GM19025 (cell line): ENCODE measurements around the gene CPSF6.
"Not testable (repeated sequence)": the region's sequence is repeated elsewhere in the genome, so short reads cannot be mapped to it uniquely, and the experiment has no call there.

Experiments
- ATAC-seq: cut with Tn5 transposase; IDR thresholded peaks from one replicate; pipeline ENCODE4 v1.9.1; 2021; ENCODE audit warnings: mild to moderate bottlenecking, low read depth, moderate library complexity; ENCODE audit not compliant: unreplicated experiment

CPSF6 gene

GRCh38 chr12:69239352-69239921 is at the start of gene CPSF6:
Gene CPSF6, plus strand, starts transcription at chr12:69239569. Its CDS starts 78 bp downstream, at chr12:69239647.
- peak; percentile 92 for ATAC-seq

GRCh38 chr12:69196302-69197288 is 42.8 kb upstream of the CPSF6 start:
- no peak for ATAC-seq

- ATAC-seq: not testable (repeated sequence)
These were observed 39.4 kb upstream of the CPSF6 start for GRCh38 chr12:69199976-69200375.

GRCh38 chr12:69204191-69204590 is 35.2 kb upstream of the CPSF6 start:
- ATAC-seq: no peak

GRCh38 chr12:69210661-69211060 is 28.7 kb upstream of the CPSF6 start:
- ATAC-seq: no peak

- no peak for ATAC-seq
These were observed 28.2 kb upstream of the CPSF6 start for GRCh38 chr12:69211160-69211559.

- ATAC-seq: no peak
These were observed 25.2 kb upstream of the CPSF6 start for GRCh38 chr12:69214169-69214568.

- ATAC-seq: no peak
These were observed 14.0 kb upstream of the CPSF6 start for GRCh38 chr12:69225251-69225910.

- ATAC-seq: no peak
These were observed 7.9 kb upstream of the CPSF6 start for GRCh38 chr12:69231479-69231878.

GRCh38 chr12:69238589-69239351 is 599 bp upstream of the CPSF6 start:
- peak; percentile 1 for ATAC-seq

- ATAC-seq: peak; percentile 36
These were observed 707 bp downstream of the CPSF6 start for GRCh38 chr12:69239922-69240630.

- ATAC-seq: no peak
These were observed 1.2 kb downstream of the CPSF6 start for GRCh38 chr12:69240631-69240995.

- ATAC-seq: no peak
These were observed 2.2 kb downstream of the CPSF6 start for GRCh38 chr12:69241438-69242092.

GRCh38 chr12:69243099-69244084 is 4.0 kb downstream of the CPSF6 start:
- ATAC-seq: no peak

GRCh38 chr12:69247268-69248018 is 8.1 kb downstream of the CPSF6 start:
- ATAC-seq: no peak

GRCh38 chr12:69252033-69252432 is 12.7 kb downstream of the CPSF6 start:
- ATAC-seq: no peak

GRCh38 chr12:69254046-69254445 is 14.7 kb downstream of the CPSF6 start:
- no peak for ATAC-seq

- no peak for ATAC-seq
These were observed 15.5 kb downstream of the CPSF6 start for GRCh38 chr12:69254862-69255261.
